WTC11 (cell line): ENCODE measurements around the gene AAGAB. TPM values are rescaled to one million over a fixed set of nuclear protein-coding genes. Genes with fewer than 3 reads are reported as not detected.

Experiments
- ATAC-seq: fragments of 200-7000 bp; cut with Tn5 transposase; 2 replicates; pipeline ENCODE4 v1.10.0; 2021; ENCODE audit warnings: mild to moderate bottlenecking, moderate library complexity
- CTCF ChIA-PET: fragments of 300-600 bp; sonication (Branson Sonifier 250); formaldehyde crosslinking; loops from one replicate; lab custom pipeline; 2021; ENCODE audit warnings: antibody characterized with exemption; lab: Charles Lee
- POLR2A ChIA-PET: fragments of 350-600 bp; sonication (Branson Sonifier 250); formaldehyde crosslinking; loops from one replicate; lab custom pipeline; 2021; ENCODE audit warnings: antibody characterized with exemption; lab: Charles Lee
- DNase-seq: peaks from one replicate; pipeline ENCODE4 v3.0.0; 2021; ENCODE audit warnings: low spot score
- H3K27ac Mint-ChIP-seq: 2 replicates; pipeline ENCODE4 v1.8.0; 2021; ENCODE audit warnings: mixed read lengths
- H3K27me3 Mint-ChIP-seq: 2 replicates; pipeline ENCODE4 v1.8.0; 2021; ENCODE audit warnings: low read depth, mild to moderate bottlenecking, moderate library complexity, mixed read lengths
- H3K36me3 Mint-ChIP-seq: 2 replicates; pipeline ENCODE4 v1.8.0; 2021; ENCODE audit warnings: mixed read lengths
- H3K4me1 Mint-ChIP-seq: 2 replicates; pipeline ENCODE4 v1.8.0; 2022; ENCODE audit warnings: mixed read lengths
- H3K4me3 Mint-ChIP-seq: 2 replicates; pipeline ENCODE4 v1.8.0; 2021; ENCODE audit warnings: mild to moderate bottlenecking, moderate library complexity, mixed read lengths
- H3K9me3 Mint-ChIP-seq: 2 replicates; pipeline ENCODE4 v1.8.0; 2021; ENCODE audit warnings: mixed read lengths
- ATF1 ChIP-seq: sonication (generic); formaldehyde crosslinking; IDR thresholded peaks from 2 replicates; pipeline ENCODE4 v1.8.1; 2023; ENCODE audit warnings: mild to moderate bottlenecking, moderate library complexity, missing genetic modification reagents
- EMX1 ChIP-seq: fragments of 250-450 bp; sonication (Bioruptor Pico); IDR thresholded peaks from 2 replicates; pipeline ENCODE4 v1.8.0; 2021; ENCODE audit warnings: mild to moderate bottlenecking
- FOXJ3 ChIP-seq: sonication (generic); formaldehyde crosslinking; IDR thresholded peaks from 2 replicates; pipeline ENCODE4 v1.9.0; 2021; ENCODE audit warnings: missing genetic modification reagents, mild to moderate bottlenecking, borderline replicate concordance
- GTF2I ChIP-seq: fragments of 250-450 bp; sonication (Bioruptor Pico); conservative IDR thresholded peaks from 2 replicates; pipeline ENCODE4 v1.4.0; 2021; ENCODE audit warnings: mild to moderate bottlenecking
- JAZF1 ChIP-seq: fragments of 250-450 bp; sonication (Bioruptor Pico); IDR thresholded peaks from 2 replicates; pipeline ENCODE4 v1.9.0; 2021; ENCODE audit warnings: moderate library complexity, mild to moderate bottlenecking, inconsistent platforms
- JUN ChIP-seq: sonication (generic); formaldehyde crosslinking; IDR thresholded peaks from 2 replicates; pipeline ENCODE4 v1.8.0; 2023; ENCODE audit warnings: mild to moderate bottlenecking, missing genetic modification reagents
- MXD4 ChIP-seq: fragments of 250-450 bp; sonication (Bioruptor Pico); IDR thresholded peaks from 2 replicates; pipeline ENCODE4 v1.8.0; 2021; ENCODE audit warnings: mild to moderate bottlenecking, moderate library complexity, borderline replicate concordance
- MYBL2 ChIP-seq: sonication (generic); formaldehyde crosslinking; IDR thresholded peaks from 2 replicates; pipeline ENCODE4 v1.8.1; 2023; ENCODE audit warnings: mild to moderate bottlenecking, moderate library complexity, missing genetic modification reagents
- NFATC4 ChIP-seq: fragments of 250-450 bp; sonication (Bioruptor Pico); IDR thresholded peaks from 2 replicates; pipeline ENCODE4 v1.9.0; 2021; ENCODE audit warnings: mild to moderate bottlenecking
- NR1H2 ChIP-seq: sonication (generic); formaldehyde crosslinking; IDR thresholded peaks from 2 replicates; pipeline ENCODE4 v1.9.0; 2021; ENCODE audit warnings: mild to moderate bottlenecking, moderate library complexity, missing genetic modification reagents
- RORB ChIP-seq: fragments of 250-450 bp; sonication (Bioruptor Pico); IDR thresholded peaks from 2 replicates; pipeline ENCODE4 v1.9.0; 2021; ENCODE audit warnings: mild to moderate bottlenecking
- SMAD4 ChIP-seq: sonication (generic); formaldehyde crosslinking; IDR thresholded peaks from 2 replicates; pipeline ENCODE4 v1.8.0; 2022; ENCODE audit warnings: mild to moderate bottlenecking, missing genetic modification reagents
- TEAD4 ChIP-seq: sonication (generic); formaldehyde crosslinking; IDR thresholded peaks from 2 replicates; pipeline ENCODE4 v1.8.0; 2022; ENCODE audit warnings: mild to moderate bottlenecking, missing genetic modification reagents
- ZNF121 ChIP-seq: sonication (generic); formaldehyde crosslinking; IDR thresholded peaks from 2 replicates; pipeline ENCODE4 v1.8.0; 2023; ENCODE audit warnings: missing genetic modification reagents
- ZNF416 ChIP-seq: fragments of 250-450 bp; sonication (Bioruptor Pico); IDR thresholded peaks from 2 replicates; pipeline ENCODE4 v1.9.0; 2021; ENCODE audit warnings: mild to moderate bottlenecking, inconsistent platforms
- total RNA-seq: library from RNA; stranded (reverse); gene quantifications from 3 replicates; pipeline ENCODE4 v1.2.3, GENCODE V29; 2021
- TF ChIP-seq, protein P1 (sequence below): sonication (generic); formaldehyde crosslinking; conservative IDR thresholded peaks from 2 replicates; pipeline ENCODE4 v1.8.1; 2022; ENCODE audit warnings: mild to moderate bottlenecking, missing genetic modification reagents
- TF ChIP-seq, protein P2 (sequence below): sonication (generic); formaldehyde crosslinking; IDR thresholded peaks from 2 replicates; pipeline ENCODE4 v1.8.0; 2022; ENCODE audit warnings: mild to moderate bottlenecking, missing genetic modification reagents
- TF ChIP-seq, protein P3 (sequence below): fragments of 250-450 bp; sonication (Bioruptor Pico); IDR thresholded peaks from 2 replicates; pipeline ENCODE4 v1.9.0; 2021; ENCODE audit warnings: moderate library complexity, mild to moderate bottlenecking, inconsistent platforms, borderline replicate concordance
- TF ChIP-seq, protein P4 (sequence below): sonication (generic); formaldehyde crosslinking; IDR thresholded peaks from 2 replicates; pipeline ENCODE4 v1.8.1; 2023; ENCODE audit warnings: mild to moderate bottlenecking, moderate library complexity, missing genetic modification reagents
- TF ChIP-seq, protein P5 (sequence below): sonication (generic); formaldehyde crosslinking; IDR thresholded peaks from 2 replicates; pipeline ENCODE4 v1.8.1; 2022; ENCODE audit warnings: low read depth, mild to moderate bottlenecking, moderate library complexity, missing genetic modification reagents, borderline replicate concordance

Gene AAGAB
- total RNA-seq, 1 experiment from 2014 or later = 41.7 TPM

DNA sequence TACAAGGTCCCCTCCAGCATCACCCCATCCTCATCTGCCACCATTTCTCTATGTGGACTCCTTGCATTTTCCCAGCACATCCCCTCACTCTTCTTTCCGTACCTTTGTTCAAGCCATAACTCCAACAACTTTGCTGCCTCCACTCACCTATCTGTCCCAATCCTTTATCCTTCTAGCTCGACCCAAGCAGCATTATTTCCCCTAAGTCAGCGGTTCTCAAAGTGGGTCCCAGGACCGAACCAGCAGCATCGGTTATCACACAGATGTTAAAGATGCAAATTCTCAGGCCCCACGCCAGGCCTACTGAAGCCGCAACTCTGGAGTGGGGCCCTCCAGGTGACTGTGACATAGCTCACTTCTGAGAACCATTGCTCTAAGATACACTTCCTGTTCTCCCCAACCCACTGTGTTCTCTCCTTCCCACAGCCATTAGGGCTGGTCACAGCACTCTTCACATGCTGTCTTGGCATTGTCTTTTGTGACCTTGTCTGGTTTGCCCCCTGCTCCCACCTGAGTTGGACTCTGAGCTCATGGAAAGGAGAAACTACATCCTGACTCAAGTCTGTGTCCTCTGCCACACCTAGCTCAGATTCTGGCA, 56.2 kb downstream of the AAGAB start:
- Mint-ChIP-seq H3K9me3 (no peaks in the 10 kb centered on the region), H3K36me3 (peaks cover 12% of the 10 kb centered on the region), H3K4me3 (no peak overlapping the region), H3K27me3 (no peaks in the 10 kb centered on the region), H3K27ac (peak overlapping the region; percentile 28), H3K4me1 (peaks cover 16% of the 10 kb centered on the region)
- ChIA-PET POLR2A (interaction anchor here (0.5 kb wide), 1 partner anchor 10 kb away, joined by 3 read pairs; no protein-coding TSS in a partner anchor), CTCF (interaction anchor here (1.6 kb wide), 1 partner anchor 252 kb away, joined by 5 read pairs; no protein-coding TSS in a partner anchor)
- DNase-seq (no peak), ATAC-seq (no peak)
- TF ChIP-seq, protein P1, sequence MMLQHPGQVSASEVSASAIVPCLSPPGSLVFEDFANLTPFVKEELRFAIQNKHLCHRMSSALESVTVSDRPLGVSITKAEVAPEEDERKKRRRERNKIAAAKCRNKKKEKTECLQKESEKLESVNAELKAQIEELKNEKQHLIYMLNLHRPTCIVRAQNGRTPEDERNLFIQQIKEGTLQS (CRISPR knock-in tag) = no peak
- TF ChIP-seq ATF1 (CRISPR knock-in tag) (no peak), MYBL2 (no peak)

DNA sequence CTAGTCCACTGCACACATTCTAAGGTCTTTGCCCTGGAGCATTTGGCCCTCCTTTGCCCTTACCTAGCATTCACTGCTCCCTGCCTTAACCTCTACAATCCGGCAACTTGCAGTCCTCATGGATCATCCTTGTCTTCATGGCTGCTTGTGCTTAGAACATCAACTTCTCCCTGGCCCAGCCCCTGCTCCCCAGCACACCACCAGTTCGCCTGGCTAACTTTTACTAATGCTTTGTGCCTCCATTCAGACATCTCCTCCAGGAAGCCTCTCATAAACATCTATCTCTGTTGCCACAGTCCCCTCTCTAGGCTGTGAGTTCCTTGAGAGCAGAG, 57.1 kb downstream of the AAGAB start:
- H3K27ac Mint-ChIP-seq = no peak overlapping the region
- ChIA-PET POLR2A (no interaction called here), CTCF (no interaction called here)
- no peak overlapping the region for H3K4me3 Mint-ChIP-seq
- DNase-seq = no peak
- no peaks in the 10 kb centered on the region for H3K27me3 Mint-ChIP-seq
- H3K9me3 Mint-ChIP-seq = no peaks in the 10 kb centered on the region
- peaks cover 7% of the 10 kb centered on the region for H3K36me3 Mint-ChIP-seq
- TF ChIP-seq, protein P2, sequence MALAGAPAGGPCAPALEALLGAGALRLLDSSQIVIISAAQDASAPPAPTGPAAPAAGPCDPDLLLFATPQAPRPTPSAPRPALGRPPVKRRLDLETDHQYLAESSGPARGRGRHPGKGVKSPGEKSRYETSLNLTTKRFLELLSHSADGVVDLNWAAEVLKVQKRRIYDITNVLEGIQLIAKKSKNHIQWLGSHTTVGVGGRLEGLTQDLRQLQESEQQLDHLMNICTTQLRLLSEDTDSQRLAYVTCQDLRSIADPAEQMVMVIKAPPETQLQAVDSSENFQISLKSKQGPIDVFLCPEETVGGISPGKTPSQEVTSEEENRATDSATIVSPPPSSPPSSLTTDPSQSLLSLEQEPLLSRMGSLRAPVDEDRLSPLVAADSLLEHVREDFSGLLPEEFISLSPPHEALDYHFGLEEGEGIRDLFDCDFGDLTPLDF (CRISPR knock-in tag) = no peak
- TF ChIP-seq JAZF1 (CRISPR knock-in tag) (no peak), ZNF121 (CRISPR knock-in tag) (no peak), ZNF416 (CRISPR knock-in tag) (no peak), NFATC4 (CRISPR knock-in tag) (no peak)
- TF ChIP-seq, protein P3, sequence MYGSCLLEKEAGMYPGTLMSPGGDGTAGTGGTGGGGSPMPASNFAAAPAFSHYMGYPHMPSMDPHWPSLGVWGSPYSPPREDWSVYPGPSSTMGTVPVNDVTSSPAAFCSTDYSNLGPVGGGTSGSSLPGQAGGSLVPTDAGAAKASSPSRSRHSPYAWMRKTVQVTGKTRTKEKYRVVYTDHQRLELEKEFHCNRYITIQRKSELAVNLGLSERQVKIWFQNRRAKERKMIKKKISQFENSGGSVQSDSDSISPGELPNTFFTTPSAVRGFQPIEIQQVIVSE (CRISPR knock-in tag) = no peak
- TF ChIP-seq, all 79 proteins: peak for 0
- peaks cover 16% of the 10 kb centered on the region for H3K4me1 Mint-ChIP-seq
- no peak for ATAC-seq

DNA sequence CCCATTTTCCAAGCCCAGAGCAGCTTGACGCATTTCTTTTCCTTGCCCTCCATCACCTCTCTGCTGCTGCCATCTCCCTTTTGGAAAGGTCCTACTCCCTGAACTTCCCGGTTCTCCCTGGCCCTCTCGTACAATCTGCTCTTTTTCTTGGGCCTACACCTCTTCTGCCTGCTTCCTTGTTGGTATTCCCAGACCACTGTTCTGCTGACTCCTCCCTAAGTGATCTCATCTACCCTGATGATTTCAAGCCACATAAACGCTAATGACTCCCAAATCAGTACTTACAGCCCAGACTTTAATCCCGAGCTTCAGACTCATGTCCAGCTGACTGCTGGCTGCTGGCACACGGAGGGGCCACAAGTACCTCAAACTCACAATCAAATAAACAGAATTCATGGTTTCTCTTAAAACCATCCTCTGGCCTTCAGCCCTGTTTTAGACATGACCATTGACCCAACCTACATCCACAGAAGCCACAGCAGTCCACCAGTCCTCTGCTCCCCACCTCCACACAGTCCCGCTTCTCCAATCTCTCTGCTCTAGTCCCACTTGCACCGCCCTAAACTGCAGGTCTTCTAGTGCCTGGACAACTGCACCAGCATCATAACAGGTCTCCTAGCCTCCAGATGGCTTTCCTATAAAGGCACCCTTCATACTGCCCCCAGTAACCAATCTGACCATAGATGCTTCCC, 57.6 kb downstream of the AAGAB start:
- H3K27me3 Mint-ChIP-seq = no peaks in the 10 kb centered on the region
- H3K27ac Mint-ChIP-seq = peak overlapping the region; percentile 16
- peaks cover 16% of the 10 kb centered on the region for H3K4me1 Mint-ChIP-seq
- POLR2A ChIA-PET = no interaction called here
- peaks cover 11% of the 10 kb centered on the region for H3K36me3 Mint-ChIP-seq
- DNase-seq (no peak), ATAC-seq (no peak)
- CTCF ChIA-PET = interaction anchor here (1.2 kb wide), 1 partner anchor 250 kb away, joined by 3 read pairs; no protein-coding TSS in a partner anchor
- no peak overlapping the region for H3K4me3 Mint-ChIP-seq
- H3K9me3 Mint-ChIP-seq = no peaks in the 10 kb centered on the region
- TF ChIP-seq TEAD4 (CRISPR knock-in tag) = no peak
- no peak for TF ChIP-seq NR1H2 (CRISPR knock-in tag)
- TF ChIP-seq RORB (CRISPR knock-in tag) = 0 out of 2 replicates have a peak, but pooled peaks have one; percentile 17
- TF ChIP-seq, all 79 proteins: peak for 1

DNA sequence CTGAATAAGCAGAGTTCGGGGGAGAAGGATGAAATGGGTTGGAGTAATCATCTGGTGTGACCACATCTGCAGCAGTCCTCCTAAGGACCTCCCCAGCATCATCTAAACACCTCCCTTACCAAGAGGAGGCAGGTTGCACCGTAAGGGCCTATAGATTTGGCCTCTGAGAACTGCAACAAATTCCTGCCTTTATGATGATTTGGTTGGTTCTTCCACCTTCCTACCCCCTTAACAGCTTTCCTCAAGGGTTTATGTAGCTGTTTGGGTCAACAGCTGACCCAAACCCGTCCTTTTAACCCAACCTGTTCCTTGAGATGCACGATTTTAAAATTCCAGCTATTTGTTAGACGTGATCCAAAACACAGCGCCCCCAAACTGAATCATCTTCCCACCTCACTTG, 58.2 kb downstream of the AAGAB start:
- POLR2A ChIA-PET = no interaction called here
- Mint-ChIP-seq H3K27ac (0 out of 2 replicates have a peak overlapping the region, but pooled peaks have one; percentile 15), H3K36me3 (peaks cover 13% of the 10 kb centered on the region), H3K9me3 (no peaks in the 10 kb centered on the region), H3K4me1 (peaks cover 16% of the 10 kb centered on the region), H3K4me3 (no peak overlapping the region), H3K27me3 (no peaks in the 10 kb centered on the region)
- no peak for TF ChIP-seq SMAD4 (CRISPR knock-in tag)
- no peak for TF ChIP-seq ATF1 (CRISPR knock-in tag)
- CTCF ChIA-PET = interaction anchor here (1.2 kb wide), 1 partner anchor 250 kb away, joined by 3 read pairs; no protein-coding TSS in a partner anchor
- no peak for ATAC-seq
- DNase-seq = no peak

DNA sequence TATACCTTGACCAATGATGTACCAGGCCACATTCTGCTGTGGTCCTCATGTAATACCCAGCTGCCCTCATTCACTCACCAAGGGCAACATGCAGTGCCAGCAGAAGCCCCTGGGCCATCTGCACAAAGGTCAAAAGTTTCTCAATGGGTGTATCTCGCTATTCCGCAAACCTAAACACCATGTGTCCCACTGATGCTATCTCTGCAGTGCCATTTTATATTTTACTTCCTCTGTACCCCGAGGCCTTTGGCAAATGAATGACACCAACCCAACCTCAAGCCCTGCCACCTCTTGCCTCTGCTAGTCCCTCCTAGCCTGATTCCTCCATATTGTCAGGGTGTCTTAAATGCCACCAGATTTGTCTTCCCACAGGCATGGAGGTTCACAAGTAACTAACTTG, 59.2 kb downstream of the AAGAB start:
- peaks cover 16% of the 10 kb centered on the region for H3K36me3 Mint-ChIP-seq
- ATAC-seq = no peak
- CTCF ChIA-PET = no interaction called here
- H3K27me3 Mint-ChIP-seq = no peaks in the 10 kb centered on the region
- 0 out of 2 replicates have a peak overlapping the region, but pooled peaks have one; percentile 3 for H3K27ac Mint-ChIP-seq
- POLR2A ChIA-PET = no interaction called here
- H3K4me1 Mint-ChIP-seq = peaks cover 16% of the 10 kb centered on the region
- H3K9me3 Mint-ChIP-seq = no peaks in the 10 kb centered on the region
- no peak overlapping the region for H3K4me3 Mint-ChIP-seq
- DNase-seq = no peak
- TF ChIP-seq GTF2I (CRISPR knock-in tag) (no peak), EMX1 (no peak), FOXJ3 (CRISPR knock-in tag) (no peak), MXD4 (CRISPR knock-in tag) (no peak), JUN (CRISPR knock-in tag) (no peak)
- TF ChIP-seq, protein P4, sequence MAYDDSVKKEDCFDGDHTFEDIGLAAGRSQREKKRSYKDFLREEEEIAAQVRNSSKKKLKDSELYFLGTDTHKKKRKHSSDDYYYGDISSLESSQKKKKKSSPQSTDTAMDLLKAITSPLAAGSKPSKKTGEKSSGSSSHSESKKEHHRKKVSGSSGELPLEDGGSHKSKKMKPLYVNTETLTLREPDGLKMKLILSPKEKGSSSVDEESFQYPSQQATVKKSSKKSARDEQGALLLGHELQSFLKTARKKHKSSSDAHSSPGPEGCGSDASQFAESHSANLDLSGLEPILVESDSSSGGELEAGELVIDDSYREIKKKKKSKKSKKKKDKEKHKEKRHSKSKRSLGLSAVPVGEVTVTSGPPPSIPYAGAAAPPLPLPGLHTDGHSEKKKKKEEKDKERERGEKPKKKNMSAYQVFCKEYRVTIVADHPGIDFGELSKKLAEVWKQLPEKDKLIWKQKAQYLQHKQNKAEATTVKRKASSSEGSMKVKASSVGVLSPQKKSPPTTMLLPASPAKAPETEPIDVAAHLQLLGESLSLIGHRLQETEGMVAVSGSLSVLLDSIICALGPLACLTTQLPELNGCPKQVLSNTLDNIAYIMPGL = no peak
- TF ChIP-seq, protein P5, sequence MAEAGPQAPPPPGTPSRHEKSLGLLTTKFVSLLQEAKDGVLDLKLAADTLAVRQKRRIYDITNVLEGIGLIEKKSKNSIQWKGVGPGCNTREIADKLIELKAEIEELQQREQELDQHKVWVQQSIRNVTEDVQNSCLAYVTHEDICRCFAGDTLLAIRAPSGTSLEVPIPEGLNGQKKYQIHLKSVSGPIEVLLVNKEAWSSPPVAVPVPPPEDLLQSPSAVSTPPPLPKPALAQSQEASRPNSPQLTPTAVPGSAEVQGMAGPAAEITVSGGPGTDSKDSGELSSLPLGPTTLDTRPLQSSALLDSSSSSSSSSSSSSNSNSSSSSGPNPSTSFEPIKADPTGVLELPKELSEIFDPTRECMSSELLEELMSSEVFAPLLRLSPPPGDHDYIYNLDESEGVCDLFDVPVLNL = no peak
